ENCODE measurements around the gene MRPL38.
A peak's percentile ranks its signal among the peaks of the same experiment; 100 is the strongest.
"Not testable (repeated sequence)": the region's sequence is repeated elsewhere in the genome, so short reads cannot be mapped to it uniquely, and the experiment has no call there.

The MRPL38 gene

DNA sequence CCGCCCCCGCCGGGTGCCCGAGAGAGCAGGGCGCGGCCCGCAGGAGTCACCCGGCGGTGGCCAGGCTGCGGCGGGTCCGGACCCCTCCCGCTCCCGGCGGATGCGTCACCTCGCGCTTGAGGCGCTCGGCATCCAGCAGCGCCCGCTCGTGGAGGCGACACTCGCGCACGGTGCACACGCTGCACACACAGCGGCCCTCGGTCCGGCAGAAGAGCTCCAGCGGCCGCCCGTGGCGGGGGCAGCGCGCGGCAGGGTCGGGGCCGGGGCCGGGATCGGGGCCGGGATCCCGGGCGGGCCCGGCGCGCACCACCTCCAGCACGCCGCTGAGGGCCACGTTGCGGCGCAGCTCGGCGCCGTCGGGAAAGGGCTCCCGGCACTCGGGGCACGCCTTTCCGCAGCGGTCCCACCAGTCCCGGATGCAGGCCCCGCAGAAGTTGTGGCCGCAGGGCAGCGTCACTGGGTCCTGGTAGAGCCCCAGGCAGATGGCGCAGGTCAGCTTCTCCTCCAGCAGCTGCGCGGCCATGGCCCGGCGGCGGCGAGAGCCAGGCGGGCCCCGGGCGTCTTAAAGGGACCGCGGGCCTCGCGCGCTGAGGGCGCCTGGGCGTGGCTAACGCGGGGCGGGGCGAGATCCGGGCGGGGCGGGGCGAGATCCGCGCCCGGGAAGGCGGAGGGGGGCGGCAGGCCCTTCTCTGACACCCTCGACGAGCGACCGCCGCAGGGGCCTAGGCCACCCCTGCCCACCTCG is 8.1 kb downstream of the MRPL38 start, which contains the start of gene TRIM65:
TSS of gene TRIM65 (minus strand) at position 537 of the 745 bp plus-strand sequence. CDS start at position 523, 14 bp downstream.
- peak; percentile 66 for DNase-seq (ENCODE audit: low spot score)

DNA sequence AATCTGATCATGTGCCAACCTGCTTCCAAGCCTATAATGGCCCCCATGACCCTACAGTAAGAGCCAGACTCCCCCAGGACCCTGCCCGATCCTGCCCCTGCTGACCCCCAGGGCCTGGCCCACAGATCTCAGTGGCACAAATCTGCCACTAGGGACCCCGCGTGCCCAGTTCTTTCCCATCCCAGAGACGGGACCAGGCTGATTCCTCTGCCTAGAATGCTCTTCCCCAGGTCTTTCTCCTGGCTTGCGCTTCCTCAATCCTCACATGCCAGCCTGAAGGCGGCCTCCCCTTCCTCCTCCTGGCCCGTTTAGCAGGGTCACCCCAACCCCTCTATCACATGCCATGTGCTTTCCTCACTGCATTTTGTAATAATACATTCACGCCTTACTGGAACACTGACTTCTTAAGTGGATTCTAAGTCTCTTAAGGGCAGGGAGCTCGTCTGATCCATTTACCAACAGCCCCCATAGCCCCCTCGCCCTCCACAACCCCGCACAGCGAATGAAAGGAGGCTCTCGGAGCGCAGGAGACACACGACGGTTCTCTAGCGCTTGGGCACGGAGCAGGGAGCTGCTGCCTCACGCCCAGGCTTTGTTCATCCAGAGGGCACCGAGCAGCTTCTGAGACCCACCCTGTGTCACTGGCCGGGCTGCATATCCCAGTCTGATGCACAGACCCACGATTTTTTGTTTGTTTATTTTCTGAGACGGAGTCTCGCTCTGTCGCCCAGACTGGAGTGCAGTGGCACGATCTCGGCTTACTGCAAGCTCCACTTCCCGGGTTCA is 9.1 kb downstream of the MRPL38 start:
- DNase-seq (ENCODE audit: low spot score): peak; percentile 48

DNA sequence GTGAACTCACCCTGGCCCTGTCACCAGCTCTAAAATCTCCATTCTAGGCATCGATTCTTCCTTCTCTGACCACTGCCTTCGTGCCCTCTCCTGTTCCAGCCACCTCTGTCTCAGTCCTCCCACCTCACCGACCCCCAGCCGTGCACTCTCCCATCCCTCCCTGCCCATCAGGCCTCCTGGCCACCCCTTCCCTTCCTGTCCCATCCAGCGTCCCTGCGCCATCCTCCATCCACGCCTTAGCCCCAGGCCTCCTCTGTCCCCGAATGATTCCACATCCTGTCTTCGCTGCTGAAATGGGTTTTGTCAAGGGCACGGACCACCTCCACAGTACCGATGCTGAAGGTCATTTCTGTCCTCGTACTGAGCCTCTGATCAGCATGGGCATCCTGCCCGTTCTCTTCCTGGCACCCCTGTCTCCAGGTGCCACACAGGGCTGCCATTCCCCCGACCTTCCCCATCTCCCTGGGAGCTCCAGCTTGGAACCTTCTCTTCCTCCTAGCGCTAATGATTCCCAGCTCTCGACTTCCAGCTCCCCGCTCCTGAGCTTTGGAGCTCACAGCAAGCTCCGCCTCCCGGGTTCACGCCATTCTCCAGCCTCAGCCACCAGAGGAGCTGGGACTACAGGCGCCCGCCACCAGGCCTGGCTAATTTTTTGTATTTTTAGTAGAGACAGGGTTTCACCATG is 10.5 kb downstream of the MRPL38 start:
- no peak for DNase-seq (ENCODE audit: low spot score)

DNA sequence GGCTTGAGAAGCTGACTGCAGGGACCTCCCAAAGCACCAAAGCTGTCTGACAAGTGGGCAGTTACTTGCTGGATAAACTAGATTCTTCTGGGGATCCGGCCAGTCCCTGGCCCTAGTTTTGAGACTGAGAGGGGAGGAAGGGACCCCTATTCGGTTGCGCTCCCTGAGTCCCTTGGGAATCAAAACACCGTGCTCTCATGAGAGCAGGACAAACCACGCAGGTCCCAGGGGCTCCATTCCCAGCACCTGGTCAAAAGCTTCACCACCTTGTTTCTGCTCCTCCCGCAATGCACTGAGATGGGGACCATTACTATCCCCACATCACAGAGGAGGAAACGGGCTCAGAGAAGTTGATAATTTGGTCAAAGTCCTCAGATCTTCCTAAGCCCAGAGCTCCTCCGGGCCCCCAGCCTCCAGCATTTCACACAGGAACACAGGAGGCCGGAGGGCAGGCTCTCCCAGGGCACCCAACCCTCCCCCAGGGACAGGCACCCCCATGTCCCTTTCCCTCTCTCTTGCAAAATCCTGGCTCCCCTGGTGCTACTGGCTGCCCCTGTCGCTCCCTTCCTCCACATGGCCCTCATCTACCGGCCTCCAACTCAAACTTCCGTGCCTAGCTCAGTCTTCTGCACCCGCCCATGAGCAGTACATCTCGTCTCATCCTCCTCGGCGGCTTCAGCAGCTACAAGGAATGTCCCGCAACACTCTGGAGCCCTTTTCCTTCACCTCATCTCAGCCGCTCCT is 11.2 kb downstream of the MRPL38 start:
- DNase-seq (ENCODE audit: low spot score): no peak

DNA sequence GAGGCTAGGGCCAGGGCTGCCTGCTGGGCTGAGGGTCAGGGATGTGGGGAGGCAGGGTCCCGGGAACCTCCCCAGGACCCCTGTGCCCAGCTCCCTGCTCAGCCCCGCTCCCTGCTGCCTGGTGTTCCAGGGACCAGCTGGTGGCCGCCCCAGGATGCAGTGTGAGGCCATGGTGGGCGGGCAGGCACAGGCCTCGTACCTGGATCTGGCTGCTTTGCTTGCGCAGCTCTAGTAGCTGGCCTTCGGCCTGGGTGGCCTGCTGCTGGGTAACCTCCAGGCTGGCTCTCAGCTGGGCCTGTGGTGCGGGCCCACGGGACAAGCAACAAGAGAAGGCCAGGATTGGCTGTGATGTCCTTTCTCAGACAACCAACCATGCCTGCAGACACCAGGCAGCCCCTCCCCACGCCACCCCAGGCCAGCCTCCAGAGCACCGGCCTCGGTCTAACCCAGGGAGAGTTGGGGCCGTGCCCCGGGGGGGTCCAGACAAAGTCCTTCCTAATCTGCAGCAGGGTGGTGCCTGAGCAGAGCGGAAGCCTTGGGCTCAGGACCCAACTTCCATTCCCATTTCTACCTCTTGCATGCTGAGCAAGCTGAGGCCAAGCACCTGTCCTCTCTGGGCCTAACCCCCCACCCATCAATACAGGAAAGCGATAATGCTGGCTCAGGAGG is 12.0 kb downstream of the MRPL38 start:
- DNase-seq (ENCODE audit: low spot score): no peak

DNA sequence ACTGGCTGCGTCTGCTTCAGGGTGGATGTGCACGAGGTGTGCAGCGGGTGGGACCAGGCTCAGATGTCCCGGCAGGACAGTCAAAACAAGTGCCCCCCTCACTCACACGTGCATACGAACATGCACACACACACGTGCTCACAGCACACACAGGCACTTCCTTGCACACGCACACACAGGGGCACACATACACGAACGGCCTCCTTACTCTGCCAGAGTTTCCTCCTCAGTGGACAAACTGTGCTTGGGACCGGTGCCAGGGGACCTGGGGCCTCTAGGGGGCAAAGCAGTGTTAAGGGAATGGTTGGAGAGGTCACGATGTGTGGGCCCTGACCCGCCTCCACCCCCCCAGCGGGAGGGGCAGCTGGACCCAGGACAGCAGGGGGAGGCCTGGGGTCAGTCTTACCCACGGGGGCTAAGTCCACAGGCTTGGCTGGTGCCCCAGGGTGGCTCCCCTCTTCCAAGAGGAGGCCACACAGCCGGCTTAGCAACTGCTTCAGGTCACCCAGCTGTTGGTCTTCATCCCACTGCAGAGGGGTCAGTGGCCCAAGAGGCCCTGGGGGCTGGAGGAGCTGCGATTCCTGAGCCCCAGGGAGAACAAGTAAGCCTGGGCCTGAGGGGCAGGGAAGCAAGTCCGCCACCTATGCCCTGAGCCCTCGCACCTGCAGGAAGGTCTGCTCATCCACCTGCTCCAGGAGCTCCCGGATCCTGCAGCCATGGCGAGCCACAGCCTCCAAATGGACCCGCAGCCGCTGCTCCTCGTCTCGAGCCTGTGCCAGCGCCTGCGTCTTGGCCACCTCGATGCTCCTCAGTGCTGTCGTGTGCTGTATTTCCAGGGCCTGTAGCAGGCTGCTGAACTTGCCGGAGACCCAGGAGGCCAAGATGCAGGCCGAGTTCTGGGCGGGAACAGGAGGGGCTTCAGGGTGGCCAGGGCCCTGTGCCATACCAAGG is 12.8 kb downstream of the MRPL38 start:
- DNase-seq (ENCODE audit: low spot score): no peak

DNA sequence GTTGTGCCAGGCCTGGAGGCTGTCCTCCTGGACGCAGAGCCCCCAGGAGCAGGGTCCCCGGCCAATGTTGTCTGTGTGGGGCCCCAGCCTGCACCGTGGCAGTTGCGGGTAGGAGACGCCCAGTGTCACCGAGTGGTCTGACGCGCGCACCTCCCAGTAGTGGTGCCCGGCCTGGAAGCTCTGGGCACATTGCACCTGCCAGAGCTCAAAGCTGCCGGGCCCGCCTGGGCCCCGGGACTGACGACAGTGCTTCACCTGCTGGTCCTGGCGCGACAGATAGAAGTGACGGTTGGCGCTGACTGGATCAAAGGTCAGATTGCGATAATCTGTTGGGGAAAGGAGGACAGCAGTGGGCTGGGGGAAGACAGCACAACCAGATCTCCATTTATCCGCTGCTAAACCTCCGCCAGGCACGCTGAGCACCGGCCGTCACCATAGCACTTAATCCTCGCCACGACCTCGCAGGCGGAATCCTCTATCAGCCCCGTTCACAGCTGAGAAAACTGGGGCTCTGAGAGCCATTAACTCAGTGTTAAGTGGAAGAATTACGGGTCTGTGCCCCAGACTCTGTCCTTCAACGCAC is 13.6 kb downstream of the MRPL38 start:
- DNase-seq (ENCODE audit: low spot score): no peak

DNA sequence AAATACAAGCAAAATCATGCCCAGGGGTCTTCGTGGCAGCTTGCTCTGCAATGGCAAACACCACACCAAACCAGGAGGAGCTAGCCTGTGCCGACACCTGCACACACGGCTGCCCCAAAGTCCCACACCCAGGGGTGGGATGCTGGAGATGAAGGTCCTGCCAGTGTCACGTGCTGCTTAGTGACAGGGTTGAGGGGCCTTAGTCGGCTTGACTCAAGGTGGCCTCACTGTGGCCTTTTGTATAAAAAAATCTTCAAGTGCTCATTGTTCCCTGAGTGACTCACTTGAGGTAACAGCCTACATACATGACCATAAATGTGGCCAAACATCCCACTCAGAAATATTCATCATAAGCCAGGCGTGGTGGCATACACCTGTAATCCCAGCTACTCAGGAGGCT is 15.2 kb downstream of the MRPL38 start:
- DNase-seq (ENCODE audit: low spot score): peak; percentile 69

DNA sequence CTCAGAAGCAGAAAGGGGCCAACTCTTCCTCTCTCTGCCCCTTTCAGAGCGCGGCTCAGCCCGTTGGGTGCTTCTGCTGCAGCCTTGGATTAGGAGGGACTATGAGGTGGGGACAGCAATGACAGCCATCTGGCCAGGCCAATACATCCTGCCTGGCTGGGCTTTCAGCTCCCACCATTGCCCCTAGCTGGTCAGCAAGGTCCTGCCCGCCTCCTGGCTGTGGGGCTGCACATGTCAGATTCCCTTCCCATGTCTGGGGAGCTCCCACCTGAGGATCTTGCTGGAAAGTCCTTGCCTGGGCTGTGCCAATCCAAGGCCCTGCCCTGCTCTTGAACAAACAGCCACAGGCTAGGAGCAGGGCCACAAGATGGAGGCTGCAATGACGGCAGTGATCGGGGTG is 16.2 kb downstream of the MRPL38 start:
- no peak for DNase-seq (ENCODE audit: low spot score)

DNA sequence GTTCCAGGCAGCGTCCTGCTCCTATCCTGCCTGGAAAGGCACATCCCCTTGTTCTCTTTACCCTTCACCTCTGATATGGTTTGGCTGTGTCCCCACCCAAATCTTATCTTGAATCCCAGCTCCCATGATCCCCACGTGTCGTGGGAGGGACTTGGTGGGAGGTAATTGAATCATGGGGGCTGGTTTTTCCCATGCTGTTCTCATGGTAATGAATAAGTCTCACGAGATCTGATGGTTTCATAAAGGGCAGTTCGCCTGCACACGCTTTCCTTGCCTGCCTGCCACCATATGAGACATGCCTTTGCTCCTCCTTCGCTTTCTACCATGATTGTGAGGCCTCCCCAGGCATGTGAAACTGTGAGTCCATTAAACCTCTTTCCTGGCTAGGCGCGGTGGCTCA is 18.8 kb downstream of the MRPL38 start:
- DNase-seq (ENCODE audit: low spot score): not testable (repeated sequence)

DNA sequence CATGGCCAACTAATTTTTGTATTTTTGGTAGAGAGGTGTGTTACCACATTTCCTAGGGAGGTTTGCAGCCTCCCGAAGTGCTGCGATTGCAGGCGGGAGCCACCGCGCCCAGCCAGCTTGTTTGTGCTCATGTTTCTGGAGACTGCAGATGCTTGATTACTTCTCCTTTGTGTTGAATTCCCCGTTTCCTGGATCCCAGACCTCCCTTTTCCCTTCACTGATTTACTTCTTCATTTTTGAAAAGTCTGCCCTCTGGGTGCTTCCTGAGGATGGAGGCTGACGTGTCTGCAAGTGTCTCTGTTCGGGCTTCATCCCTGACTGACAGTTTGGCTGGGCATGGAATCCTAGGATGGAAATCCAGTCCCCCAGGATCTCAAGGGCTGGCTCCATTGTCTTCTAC is 19.3 kb downstream of the MRPL38 start:
- DNase-seq (ENCODE audit: low spot score): no peak

DNA sequence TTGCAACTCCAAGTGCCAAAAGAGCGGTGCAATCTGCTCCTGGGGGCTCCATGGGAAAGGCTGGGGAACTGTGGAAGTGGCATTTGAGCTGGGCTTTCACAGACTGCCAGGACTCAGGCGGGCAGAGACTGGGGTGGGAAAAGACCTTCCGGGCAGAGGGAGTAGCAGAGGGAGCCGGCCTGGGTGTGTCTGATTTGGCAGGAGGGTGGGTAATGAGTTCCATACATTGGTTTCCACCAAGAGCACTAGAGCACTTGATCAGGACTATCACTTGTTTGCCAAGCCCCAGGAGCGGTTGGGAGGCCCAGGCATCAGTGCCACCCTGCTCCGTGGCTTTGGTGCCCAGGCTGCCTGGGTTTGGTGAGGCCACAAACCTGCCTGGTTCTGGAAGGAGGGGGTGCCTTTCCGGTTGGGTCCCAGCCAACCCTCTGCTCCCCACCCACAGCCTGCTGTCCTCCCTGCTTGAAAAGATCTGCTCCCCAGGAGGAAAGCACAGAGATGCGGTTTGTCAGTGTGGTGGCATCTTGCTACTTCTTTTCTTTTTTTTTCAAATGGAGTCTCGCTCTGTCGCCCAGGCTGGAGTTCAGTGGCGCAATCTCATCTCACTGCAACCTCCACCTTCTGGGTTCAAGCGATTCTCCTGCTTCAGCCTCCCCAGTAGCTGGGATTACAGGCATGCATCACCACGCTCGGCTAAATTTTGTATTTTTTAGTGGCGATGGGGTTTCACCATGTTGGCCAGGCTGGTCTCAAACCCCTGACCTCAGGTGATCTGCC is 22.8 kb downstream of the MRPL38 start:
- no peak for DNase-seq (ENCODE audit: low spot score)

DNA sequence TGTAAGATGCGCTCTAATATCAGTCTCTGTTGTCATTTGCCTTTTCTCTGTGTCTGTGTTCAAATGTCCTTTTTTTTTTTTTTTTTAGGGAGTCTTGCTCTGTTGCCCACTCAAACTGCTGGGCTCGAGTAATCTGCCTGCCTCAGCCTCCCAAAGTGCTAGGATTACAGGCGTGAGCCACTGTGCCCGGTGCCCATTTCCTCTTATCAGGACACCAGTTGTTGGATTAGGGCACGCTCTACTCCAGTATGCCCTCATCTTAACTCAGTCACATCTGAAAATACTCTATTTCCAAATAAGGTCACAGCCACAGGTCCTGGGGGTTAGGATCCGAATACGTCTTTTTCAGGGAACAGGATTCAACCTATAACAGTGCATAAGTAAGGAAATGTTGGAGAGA is 24.4 kb downstream of the MRPL38 start:
- no peak for DNase-seq (ENCODE audit: low spot score)

DNA sequence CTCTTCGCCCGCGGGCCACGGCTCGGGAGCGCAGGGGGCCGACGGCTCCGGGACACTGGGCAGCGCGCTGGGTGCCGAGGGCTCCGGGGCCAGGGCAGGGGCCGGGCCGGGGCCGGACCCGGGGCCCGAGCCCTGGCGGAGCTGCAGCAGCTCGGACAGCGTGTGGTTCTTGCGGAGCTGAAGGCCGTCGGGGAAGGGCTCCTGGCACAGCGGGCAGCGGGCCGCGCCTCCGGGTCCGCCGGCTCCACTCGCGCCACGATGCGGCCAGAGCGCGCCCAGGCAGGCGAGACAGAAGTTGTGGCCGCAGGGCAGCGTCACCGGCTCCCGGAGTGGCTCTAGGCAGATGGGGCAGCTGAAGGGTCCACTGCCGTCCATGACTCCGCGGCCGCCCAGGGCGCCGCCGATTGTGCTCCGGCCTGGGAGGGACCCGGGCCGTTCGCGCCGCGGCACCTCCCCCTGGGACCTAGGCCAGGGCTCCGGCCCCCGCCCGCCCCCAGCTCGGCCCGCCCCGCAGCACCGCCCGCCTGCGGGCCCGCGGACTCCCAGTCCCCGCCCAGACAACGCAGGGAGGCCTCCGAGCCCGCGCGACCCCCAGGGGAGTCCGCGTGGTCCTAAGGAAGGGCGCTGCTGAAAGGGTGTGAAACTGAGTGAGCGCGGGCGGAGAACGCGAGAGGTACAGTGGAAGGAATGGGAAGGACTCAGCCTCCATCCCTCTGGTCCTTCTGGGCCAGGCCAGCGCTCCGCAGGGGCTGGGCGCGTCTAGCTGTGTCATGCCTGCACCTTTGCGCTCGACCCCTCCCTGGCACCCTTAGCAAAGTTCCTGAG is 26.3 kb downstream of the MRPL38 start, which contains the start of gene TRIM47:
TSS of gene TRIM47 (minus strand) at position 408 of the 825 bp plus-strand sequence. CDS start at position 375, 33 bp downstream.
- DNase-seq (ENCODE audit: low spot score): peak; percentile 54

DNA sequence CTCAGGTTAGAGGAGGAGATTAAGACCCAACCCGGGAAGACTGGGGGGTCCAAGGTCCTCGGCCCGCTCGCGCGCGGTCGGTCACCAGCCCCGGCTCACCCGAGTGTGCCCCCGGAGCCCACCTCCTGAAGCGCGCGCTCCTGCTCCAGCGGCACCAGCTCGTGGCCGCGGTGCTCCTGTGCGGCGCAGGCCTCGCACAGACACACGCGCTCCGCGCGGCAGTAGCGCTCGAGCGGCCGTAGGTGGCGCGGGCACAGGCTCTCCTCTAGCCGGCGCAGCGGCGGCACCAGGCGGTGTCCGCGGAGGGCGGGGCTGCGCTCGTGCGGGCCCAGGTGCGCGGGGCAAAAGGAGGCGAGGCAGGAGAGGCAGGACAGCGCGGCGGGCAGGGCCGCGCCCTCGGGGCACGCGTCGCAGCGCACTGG is 26.9 kb downstream of the MRPL38 start:
- no peak for DNase-seq (ENCODE audit: low spot score)

DNA sequence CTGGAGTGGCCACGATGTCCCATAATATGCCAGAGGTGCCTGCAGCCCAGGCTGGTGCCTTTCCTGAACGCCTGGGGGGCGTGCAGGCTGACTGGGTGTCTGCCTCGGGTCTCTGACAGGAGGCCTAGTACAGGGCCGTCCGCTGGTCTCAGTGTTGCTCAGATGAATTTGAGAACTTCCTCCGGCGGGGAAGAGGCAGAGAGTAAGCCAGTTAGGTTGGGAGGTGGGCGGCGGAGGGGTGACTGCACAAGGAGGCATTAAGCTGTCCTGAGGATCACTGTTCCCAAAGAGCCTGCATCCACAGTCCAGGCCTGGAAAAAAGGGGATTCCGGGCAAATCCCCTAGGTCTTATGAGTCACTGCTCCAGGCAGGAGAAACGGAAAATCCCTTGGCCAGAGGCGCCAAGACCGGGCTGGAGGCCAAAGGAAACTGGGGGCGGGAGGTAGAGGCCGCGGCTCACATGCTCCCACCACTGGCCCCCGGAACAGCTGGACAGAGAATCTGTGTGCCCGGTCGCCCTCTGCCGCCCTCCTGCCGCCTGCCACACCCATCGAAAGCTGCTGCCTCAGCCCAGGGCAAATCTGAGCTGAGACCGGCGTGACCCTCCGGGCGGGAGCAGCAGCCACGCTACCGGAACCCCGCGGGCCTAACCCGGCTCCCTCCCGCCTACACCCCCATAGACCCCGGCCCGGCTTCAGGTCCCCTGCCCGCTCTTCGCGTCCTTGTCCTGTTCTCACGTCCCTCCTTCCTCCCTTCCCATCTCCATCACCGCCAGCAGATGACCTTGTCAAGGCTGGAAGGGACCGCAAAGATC is 27.5 kb downstream of the MRPL38 start:
- DNase-seq (ENCODE audit: low spot score): peak; percentile 93

Data from kidney capillary endothelial cell (primary cell).